C4-2B (cell line): ENCODE data around the gene IPO9.

Experiments used
- H3K27ac ChIP-seq: fragments of 450-650 bp; 2 replicates; pipeline ENCODE4 v1.5.1; 2017
- ZFX ChIP-seq: fragments of 450-650 bp; IDR thresholded peaks from 2 replicates; pipeline ENCODE4 v1.6.1; 2017
- TF ChIP-seq, protein P1 (sequence below): fragments of 450-650 bp; conservative IDR thresholded peaks from 2 replicates; pipeline ENCODE4 v1.5.1; 2017; ENCODE audit warnings: mild to moderate bottlenecking

IPO9 gene

DNA sequence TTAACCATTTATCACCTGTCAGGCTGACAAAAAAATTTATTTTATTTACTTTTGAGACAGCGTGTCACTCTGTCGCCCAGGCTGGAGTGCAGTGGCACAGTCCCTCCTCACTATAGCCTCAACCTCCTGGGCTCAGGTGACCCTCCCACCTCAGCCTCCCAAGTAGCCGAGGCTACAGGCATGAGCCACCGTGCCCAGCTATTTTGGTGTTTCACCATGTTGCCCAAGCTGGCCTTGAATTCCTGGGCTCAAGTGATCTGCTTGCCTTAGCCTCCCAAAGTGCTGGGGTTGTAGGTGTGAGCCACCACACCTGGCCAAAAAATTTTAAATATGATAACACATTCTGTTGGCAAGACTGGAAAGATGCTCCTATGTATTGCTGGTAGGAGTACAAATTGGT is 11.1 kb downstream of the IPO9 start:
- no peak overlapping the region for H3K27ac ChIP-seq
- TF ChIP-seq, protein P1, sequence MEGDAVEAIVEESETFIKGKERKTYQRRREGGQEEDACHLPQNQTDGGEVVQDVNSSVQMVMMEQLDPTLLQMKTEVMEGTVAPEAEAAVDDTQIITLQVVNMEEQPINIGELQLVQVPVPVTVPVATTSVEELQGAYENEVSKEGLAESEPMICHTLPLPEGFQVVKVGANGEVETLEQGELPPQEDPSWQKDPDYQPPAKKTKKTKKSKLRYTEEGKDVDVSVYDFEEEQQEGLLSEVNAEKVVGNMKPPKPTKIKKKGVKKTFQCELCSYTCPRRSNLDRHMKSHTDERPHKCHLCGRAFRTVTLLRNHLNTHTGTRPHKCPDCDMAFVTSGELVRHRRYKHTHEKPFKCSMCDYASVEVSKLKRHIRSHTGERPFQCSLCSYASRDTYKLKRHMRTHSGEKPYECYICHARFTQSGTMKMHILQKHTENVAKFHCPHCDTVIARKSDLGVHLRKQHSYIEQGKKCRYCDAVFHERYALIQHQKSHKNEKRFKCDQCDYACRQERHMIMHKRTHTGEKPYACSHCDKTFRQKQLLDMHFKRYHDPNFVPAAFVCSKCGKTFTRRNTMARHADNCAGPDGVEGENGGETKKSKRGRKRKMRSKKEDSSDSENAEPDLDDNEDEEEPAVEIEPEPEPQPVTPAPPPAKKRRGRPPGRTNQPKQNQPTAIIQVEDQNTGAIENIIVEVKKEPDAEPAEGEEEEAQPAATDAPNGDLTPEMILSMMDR, result no peak
- TF ChIP-seq ZFX, result no peak

DNA sequence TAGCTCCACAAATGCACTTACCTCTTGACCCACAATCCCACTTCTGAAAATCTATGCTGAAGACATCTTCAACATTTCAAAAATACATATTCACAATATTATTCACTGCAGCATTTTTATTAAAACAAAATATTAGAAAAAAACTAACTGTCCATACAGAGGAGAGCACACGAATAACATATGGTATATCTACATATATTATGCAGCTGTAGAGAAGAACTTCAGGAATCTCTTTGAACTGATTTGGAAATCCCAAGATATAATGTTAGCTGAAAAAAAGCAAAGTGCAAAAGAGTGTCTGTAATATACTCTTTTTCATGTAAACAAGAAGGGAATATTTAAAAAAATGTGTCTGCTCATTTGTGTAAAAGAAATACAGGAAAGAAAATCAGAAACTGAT is 11.5 kb downstream of the IPO9 start:
- H3K27ac ChIP-seq, result no peak overlapping the region
- no peak for TF ChIP-seq ZFX
- TF ChIP-seq, protein P1, result no peak

DNA sequence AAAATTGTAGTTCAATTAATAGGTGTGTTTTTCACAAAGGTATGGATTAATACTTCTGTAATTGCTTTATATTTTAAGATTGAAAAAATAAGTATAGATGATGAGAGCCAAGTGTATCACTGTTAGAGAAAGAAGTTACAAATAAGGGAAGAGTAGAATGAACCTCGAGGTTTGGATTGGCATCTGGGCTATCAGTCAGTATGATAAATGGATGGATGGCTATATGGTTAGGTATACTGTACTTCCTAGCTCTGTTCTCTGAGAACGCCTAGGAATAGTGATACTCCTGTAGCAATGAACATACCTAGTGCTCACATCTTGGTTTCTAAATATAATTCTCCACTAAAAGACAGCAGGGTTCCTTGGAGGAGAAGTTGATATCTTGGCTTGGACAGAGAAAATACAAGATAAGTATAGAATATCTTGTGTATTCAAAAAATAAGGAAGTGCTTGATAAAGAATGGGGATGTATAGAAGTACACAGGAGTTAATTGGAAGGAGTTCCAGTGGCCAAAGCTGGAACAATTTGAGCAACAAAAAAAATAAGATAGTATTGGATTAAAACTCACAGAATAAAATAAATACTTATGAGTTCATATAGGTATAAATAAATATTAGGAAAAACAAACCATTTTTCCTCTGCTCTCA is 12.4 kb downstream of the IPO9 start:
- H3K27ac ChIP-seq, result no peak overlapping the region

DNA sequence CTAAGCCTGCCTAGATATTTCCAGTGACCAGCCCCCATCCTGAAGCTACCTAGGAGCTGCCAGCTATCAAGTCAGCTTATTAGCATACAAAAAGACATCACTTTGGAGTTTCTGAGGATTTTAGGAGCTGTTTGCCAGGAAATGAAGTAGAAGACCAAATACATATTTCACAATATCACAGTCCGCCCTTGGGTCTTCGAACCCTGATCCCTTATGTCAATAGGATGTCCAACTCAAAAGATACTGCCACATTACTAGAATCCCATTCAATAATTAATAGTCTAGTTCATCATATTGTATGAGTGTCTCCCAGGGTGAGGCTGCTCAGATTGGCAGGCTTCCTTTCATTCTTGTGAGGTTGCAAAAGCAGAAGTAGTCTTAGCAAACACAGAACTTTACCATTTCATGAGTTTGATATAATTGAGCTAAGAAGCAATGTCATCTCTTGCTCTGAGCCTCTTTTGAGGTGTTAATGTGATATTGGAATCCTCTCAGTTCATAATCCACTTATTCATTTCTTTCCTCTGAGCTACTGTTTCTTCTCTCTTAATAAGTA is 13.6 kb downstream of the IPO9 start:
- no peak overlapping the region for H3K27ac ChIP-seq
- TF ChIP-seq, protein P1, result no peak
- no peak for TF ChIP-seq ZFX

More for the DNA sequence above, 12.4 kb downstream of the IPO9 start:
- TF ChIP-seq, protein P1, result no peak
- TF ChIP-seq ZFX, result no peak

DNA sequence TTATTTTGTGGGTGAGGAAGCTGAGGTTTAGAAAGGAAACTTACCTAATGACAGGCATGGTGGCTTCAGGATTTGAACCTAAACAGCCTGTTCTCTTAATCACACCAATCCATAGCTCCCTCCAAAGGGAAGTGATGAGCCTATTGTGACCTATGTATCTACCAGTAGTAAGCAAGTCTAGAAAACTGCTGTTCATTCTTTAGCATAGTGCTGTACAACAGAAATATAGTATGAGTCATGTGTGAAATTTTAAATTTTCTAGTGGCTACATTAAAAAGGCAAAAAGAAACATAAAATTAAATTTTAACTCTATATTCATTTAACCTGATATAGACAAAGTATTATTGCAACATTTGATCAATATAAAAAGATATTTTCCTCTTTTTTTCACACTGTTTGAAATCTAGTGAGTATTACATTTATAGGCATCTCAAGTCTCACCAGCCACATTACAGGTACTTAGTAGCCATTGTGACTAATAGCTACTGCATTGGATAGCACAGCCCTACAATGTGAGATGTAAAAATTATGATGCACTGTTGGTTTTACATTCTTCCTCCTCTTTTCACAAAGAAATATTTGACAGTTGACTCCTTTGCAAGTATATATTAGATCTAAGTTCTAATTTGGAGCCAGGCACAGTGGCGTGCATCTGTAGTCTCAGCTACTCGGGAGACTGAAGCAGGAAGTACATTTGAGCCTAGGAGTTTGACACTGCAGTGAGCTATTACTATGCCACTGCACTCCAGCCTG is 16.6 kb downstream of the IPO9 start:
- no peak for TF ChIP-seq ZFX
- TF ChIP-seq, protein P1, result no peak
- H3K27ac ChIP-seq, result no peak overlapping the region

DNA sequence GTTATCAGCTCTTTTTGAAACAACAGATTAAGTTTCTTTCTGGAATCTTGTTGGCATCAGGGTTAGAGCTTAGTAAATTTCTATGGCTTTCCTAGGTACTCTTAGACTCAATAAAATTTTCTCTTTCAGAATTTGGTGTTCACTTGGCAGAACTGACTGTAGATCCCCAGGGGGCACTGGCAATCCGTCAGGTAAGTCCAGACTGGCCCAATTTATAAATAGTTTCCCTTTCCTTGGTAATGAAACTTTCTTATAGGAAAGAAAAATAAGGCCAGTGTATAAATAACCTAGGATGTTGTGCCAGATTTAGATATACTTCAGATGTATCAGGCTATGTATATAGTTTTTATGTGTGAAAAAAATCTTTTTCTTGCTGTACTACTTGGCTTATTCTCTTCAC is 18.2 kb downstream of the IPO9 start:
- H3K27ac ChIP-seq, result no peak overlapping the region
- TF ChIP-seq ZFX, result no peak
- TF ChIP-seq, protein P1, result no peak

DNA sequence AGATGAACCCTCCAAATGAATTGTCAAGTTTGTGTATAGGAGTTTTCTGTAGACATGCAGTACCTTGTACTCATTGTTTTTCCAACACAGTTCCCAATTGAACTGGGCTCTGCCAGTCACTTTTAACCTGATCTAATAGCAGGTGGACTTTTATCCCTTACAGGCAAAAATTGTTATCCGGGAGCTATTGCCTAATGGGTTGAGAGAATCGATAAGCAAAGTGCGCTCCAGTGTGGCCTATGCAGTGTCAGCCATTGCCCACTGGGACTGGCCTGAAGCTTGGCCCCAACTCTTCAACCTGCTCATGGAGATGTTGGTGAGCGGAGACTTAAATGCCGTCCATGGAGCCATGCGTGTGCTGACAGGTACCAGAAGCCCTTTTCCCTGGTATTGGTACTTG is 19.3 kb downstream of the IPO9 start:
- TF ChIP-seq, protein P1, result no peak
- no peak for TF ChIP-seq ZFX

More for the DNA sequence above, 19.3 kb downstream of the IPO9 start:
- H3K27ac ChIP-seq, result no peak overlapping the region
